OCI-LY3 (cell line): ENCODE measurements around the gene SLC25A13.

ENCODE experiments used
- EZH2phosphoT487 ChIP-seq: fragments of 200-600 bp; shearing (Covaris generic); IDR thresholded peaks from 2 replicates; pipeline ENCODE4 v1.6.1; 2018; ENCODE audit warnings: antibody characterized with exemption, mixed run types, low read depth
- TF ChIP-seq, protein P1 (sequence below): fragments of 200-600, 300-600 bp; sonication (generic); IDR thresholded peaks from 2 replicates; pipeline ENCODE4 v1.5.1; 2014; ENCODE audit warnings: antibody characterized with exemption, low read length, low read depth

DNA sequence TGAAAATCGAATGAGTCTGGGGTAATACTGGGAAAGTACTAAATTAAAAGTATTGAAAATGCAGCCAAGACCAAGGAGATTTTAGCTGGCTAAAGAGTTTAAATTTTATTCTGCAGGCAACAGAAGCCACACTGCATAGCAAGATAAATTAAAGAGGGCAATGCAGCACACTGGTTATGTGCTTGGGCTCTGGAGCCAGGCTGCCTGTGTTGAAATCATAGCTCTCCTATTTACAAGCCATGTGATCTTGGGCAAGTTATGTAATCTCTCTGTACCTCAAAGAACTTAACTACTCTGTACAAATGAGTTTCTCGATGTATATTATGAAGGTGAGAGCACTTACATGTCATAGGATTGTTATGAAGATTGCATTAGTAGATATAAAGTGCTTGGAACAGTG lies 9.9 kb downstream of the SLC25A13 start:
- TF ChIP-seq, protein P1, sequence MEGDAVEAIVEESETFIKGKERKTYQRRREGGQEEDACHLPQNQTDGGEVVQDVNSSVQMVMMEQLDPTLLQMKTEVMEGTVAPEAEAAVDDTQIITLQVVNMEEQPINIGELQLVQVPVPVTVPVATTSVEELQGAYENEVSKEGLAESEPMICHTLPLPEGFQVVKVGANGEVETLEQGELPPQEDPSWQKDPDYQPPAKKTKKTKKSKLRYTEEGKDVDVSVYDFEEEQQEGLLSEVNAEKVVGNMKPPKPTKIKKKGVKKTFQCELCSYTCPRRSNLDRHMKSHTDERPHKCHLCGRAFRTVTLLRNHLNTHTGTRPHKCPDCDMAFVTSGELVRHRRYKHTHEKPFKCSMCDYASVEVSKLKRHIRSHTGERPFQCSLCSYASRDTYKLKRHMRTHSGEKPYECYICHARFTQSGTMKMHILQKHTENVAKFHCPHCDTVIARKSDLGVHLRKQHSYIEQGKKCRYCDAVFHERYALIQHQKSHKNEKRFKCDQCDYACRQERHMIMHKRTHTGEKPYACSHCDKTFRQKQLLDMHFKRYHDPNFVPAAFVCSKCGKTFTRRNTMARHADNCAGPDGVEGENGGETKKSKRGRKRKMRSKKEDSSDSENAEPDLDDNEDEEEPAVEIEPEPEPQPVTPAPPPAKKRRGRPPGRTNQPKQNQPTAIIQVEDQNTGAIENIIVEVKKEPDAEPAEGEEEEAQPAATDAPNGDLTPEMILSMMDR: no peak
- no peak for TF ChIP-seq EZH2phosphoT487
